Stimulated activated CD8-positive, alpha-beta memory T cell treated with anti-CD3 and anti-CD28 coated beads, Interleukin-15, amount 100 ng/mL, for 4 hours (primary cell): ENCODE results near the gene BOC.

Source experiments
- DNase-seq, 2 donors: peaks; one replicate each; pipeline ENCODE4 v3.0.0-alpha.2; 2020; ENCODE audit warnings: low read depth in 2 of 2

Gene BOC

GRCh38 chr3:113222451-113223086 lies 11.2 kb downstream of the BOC start:
- no peak for DNase-seq

GRCh38 chr3:113223475-113224281 lies 12.3 kb downstream of the BOC start:
- DNase-seq, result no peak

GRCh38 chr3:113225286-113225685 lies 13.9 kb downstream of the BOC start:
- DNase-seq, result no peak

GRCh38 chr3:113226491-113226890 lies 15.1 kb downstream of the BOC start:
- DNase-seq, result no peak

- no peak for DNase-seq
These were observed 15.8 kb downstream of the BOC start for GRCh38 chr3:113227146-113227545.

- no peak for DNase-seq
These were observed 17.3 kb downstream of the BOC start for GRCh38 chr3:113228498-113229286.

GRCh38 chr3:113231391-113231790 lies 20.0 kb downstream of the BOC start:
- no peak for DNase-seq

GRCh38 chr3:113231827-113232253 lies 20.5 kb downstream of the BOC start:
- no peak for DNase-seq

GRCh38 chr3:113232342-113232741 lies 21.0 kb downstream of the BOC start:
- DNase-seq, result no peak

- no peak for DNase-seq
These were observed 22.1 kb downstream of the BOC start for GRCh38 chr3:113233497-113233896.

GRCh38 chr3:113234028-113234427 lies 22.7 kb downstream of the BOC start:
- DNase-seq, result no peak

- no peak for DNase-seq
These were observed 23.4 kb downstream of the BOC start for GRCh38 chr3:113234688-113235260.

GRCh38 chr3:113238503-113238902 lies 27.1 kb downstream of the BOC start:
- DNase-seq, result no peak

GRCh38 chr3:113240841-113241240 lies 29.5 kb downstream of the BOC start:
- no peak for DNase-seq

- DNase-seq, result no peak
These were observed 30.1 kb downstream of the BOC start for GRCh38 chr3:113241292-113242095.

- DNase-seq, result no peak
These were observed 30.8 kb downstream of the BOC start for GRCh38 chr3:113242096-113242581.

- DNase-seq, result no peak
These were observed 31.7 kb downstream of the BOC start for GRCh38 chr3:113243071-113243470.

GRCh38 chr3:113243846-113244245 lies 32.5 kb downstream of the BOC start:
- no peak for DNase-seq

- DNase-seq, result no peak
These were observed 34.4 kb downstream of the BOC start for GRCh38 chr3:113245761-113246161.

GRCh38 chr3:113247068-113247467 lies 35.7 kb downstream of the BOC start:
- no peak for DNase-seq
